Pancreas (tissue), 10 donors: Measurements from ENCODE around the gene ANKRD9. TPM values are rescaled to one million over a fixed set of nuclear protein-coding genes. Genes with fewer than 3 reads are reported as not detected.

Source experiments
- ATAC-seq, 4 donors: fragments of 200-7000 bp; cut with Tn5 transposase; one replicate each; pipeline versions ENCODE4 v1.8.0 to v1.9.1; 2020; ENCODE audit warnings: mild to moderate bottlenecking in 4 of 4, moderate library complexity in 4 of 4
- DNase-seq, 6 donors: peaks; one replicate each; pipeline ENCODE4 v3.0.0-alpha.2; 2020
- FAIRE-seq: peaks from 2 replicates; lab custom pipeline; 2012; peaks lifted over from hg19 to GRCh38; lab: Jason Lieb, UNC
- H3K27ac ChIP-seq, 4 donors: fragments of 200-600 bp; sonication (generic); 1 replicate in 3 of 4; 2 replicates in 1 of 4; pipeline versions ENCODE4 v1.5.0 to v1.8.0; 2020
- H3K27me3 ChIP-seq, 4 donors: fragments of 200-600 bp; one replicate each; pipeline ENCODE4 v1.8.0; 2021
- H3K36me3 ChIP-seq, 3 donors: fragments of 200-600 bp; sonication (generic) in 1 of 3; one replicate each; pipeline versions ENCODE4 v1.5.0 to v1.8.0; 2020 to 2021
- H3K4me1 ChIP-seq, 3 donors: fragments of 200-600 bp; one replicate each; pipeline ENCODE4 v1.8.0; 2021
- H3K4me3 ChIP-seq, 4 donors: fragments of 200-600 bp; sonication (generic) in 2 of 4; one replicate each; pipeline versions ENCODE4 v1.5.0 to v1.8.0; 2020 to 2021
- H3K9me3 ChIP-seq, 4 donors: fragments of 200-600 bp; one replicate each; pipeline ENCODE4 v1.8.0; 2021
- WGBS, 2 donors: extraction: QIAGEN DNeasy Blood & Tissue Kit; methylation state at CpG; one replicate each; pipeline ENCODE4 v1.1.7; 2013; 5-methylcytosine and 5-hydroxymethylcytosine counted together
- intact Hi-C, 3 donors: fragments of 100-400 bp; cut with DNase I; formaldehyde crosslinking; loops; one replicate each; pipeline versions ENCODE4 v1.11.1 to v1.14.2; 2022
- polyA plus RNA-seq, 2 donors: library from polyadenylated mRNA; stranded (reverse); fragments of 200-250 nt; gene quantifications; one replicate each; pipeline ENCODE4 v1.2.3, GENCODE V29; 2013
- total RNA-seq, 6 donors: library from RNA; stranded (reverse); fragmentation: NEBNext Ultra II Directional in 4 of 6; extraction: Animal tissue kit (Norgen Biotek cat#: 25700) in 4 of 6; gene quantifications; one replicate each; pipeline versions ENCODE4 v1.2.1 to v1.2.4, GENCODE V29; 2021 to 2023
- TF ChIP-seq, protein P1 (sequence below), 4 donors: fragments of 200-600 bp; sonication (generic) in 3 of 4; IDR thresholded peaks; one replicate each; pipeline versions ENCODE4 v1.5.0 to v1.8.0; 2021; ENCODE audit warnings: antibody characterized with exemption in 4 of 4
- donor health status: healthy with polysubstance abuse.
- donor health status: DM: no; HTN: no; CAD: no; lungs with moderate emphysema.
- donor health status: DM: no; HTN: no; CAD: no.
- donor health status: control.
- donor health status: control.
- donor health status: Bipolar disorder and iron deficiency.
- donor health status: DM: yes; HTN: yes; CAD: no.
- donor health status: DM: no; HTN: no; CAD: no.
- donor health status: DM: no; HTN: no; CAD: no.
- donor health status: DM: yes; HTN: yes; CAD: no.

Gene ANKRD9
- total and polyA plus RNA-seq, 8 donors, result 5.4 to 14.4 (median 8.5) TPM

GRCh38 chr14:102487204-102487577 is 22.4 kb downstream of the ANKRD9 start:
- H3K9me3 ChIP-seq, result no peaks in the 10 kb centered on the region
- H3K27me3 ChIP-seq, result no peaks in the 10 kb centered on the region
- TF ChIP-seq, protein P1, sequence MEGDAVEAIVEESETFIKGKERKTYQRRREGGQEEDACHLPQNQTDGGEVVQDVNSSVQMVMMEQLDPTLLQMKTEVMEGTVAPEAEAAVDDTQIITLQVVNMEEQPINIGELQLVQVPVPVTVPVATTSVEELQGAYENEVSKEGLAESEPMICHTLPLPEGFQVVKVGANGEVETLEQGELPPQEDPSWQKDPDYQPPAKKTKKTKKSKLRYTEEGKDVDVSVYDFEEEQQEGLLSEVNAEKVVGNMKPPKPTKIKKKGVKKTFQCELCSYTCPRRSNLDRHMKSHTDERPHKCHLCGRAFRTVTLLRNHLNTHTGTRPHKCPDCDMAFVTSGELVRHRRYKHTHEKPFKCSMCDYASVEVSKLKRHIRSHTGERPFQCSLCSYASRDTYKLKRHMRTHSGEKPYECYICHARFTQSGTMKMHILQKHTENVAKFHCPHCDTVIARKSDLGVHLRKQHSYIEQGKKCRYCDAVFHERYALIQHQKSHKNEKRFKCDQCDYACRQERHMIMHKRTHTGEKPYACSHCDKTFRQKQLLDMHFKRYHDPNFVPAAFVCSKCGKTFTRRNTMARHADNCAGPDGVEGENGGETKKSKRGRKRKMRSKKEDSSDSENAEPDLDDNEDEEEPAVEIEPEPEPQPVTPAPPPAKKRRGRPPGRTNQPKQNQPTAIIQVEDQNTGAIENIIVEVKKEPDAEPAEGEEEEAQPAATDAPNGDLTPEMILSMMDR (IDR thresholded peaks at IDR 0.05), result no peak
- no peak overlapping the region for H3K4me3 ChIP-seq
- WGBS, 2 donors, result 69 to 81% methylated on average over 7 of the region's 7 CpGs
- intact Hi-C loops, result no loop called here
- H3K27ac ChIP-seq, result no peak overlapping the region
- peak in 1 of 6 donors; percentile 2 for DNase-seq
- ATAC-seq, result no peak
- H3K4me1 ChIP-seq, result no peaks in the 10 kb centered on the region
- FAIRE-seq, result no peak
- no peaks in the 10 kb centered on the region for H3K36me3 ChIP-seq

DNA sequence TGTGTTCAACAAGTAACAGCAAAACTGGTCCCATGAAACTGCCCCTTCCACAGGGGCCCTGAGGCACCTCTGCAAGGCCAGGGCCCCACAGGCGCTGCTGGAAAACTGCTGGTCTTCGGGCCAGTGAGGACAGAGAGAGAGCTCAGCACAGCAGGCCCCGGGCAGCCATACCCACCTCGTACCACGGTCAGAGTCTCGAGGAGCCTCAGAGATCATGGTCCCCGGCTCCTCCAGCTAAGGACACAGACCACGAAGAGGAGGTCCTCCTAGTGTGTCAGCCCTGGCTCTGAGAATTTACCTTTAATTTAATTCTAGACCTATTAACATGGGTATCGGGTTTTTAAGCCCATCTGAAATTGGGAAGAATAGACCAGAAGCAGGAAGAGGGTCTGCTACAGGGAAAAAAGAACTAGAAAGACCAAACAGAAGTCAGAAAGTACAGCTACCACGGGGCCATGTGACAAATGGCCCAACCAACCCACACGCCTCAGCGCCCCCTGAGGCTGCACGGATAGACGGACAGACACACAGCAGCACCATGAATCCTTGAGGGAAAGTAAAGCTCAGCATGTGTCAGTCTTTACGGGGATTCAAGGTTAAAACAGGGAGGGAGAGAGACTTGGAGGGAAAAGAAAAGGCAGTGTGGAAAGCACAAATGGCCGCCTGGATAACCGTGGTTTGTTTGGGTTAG is 22.9 kb downstream of the ANKRD9 start:
- Histone ChIP-seq H3K27me3 (no peaks in the 10 kb centered on the region), H3K4me3 (no peak overlapping the region), H3K36me3 (no peaks in the 10 kb centered on the region), H3K27ac (no peak overlapping the region), H3K4me1 (no peaks in the 10 kb centered on the region), H3K9me3 (no peaks in the 10 kb centered on the region)
- TF ChIP-seq, protein P1 (IDR thresholded peaks at IDR 0.05), result no peak
- WGBS, 2 donors, result 80 to 85% methylated on average over 17 of the region's 17 CpGs
- DNase-seq (peak in 1 of 6 donors; percentile 39), FAIRE-seq (no peak), ATAC-seq (no peak)
- intact Hi-C loops, result no loop called here

DNA sequence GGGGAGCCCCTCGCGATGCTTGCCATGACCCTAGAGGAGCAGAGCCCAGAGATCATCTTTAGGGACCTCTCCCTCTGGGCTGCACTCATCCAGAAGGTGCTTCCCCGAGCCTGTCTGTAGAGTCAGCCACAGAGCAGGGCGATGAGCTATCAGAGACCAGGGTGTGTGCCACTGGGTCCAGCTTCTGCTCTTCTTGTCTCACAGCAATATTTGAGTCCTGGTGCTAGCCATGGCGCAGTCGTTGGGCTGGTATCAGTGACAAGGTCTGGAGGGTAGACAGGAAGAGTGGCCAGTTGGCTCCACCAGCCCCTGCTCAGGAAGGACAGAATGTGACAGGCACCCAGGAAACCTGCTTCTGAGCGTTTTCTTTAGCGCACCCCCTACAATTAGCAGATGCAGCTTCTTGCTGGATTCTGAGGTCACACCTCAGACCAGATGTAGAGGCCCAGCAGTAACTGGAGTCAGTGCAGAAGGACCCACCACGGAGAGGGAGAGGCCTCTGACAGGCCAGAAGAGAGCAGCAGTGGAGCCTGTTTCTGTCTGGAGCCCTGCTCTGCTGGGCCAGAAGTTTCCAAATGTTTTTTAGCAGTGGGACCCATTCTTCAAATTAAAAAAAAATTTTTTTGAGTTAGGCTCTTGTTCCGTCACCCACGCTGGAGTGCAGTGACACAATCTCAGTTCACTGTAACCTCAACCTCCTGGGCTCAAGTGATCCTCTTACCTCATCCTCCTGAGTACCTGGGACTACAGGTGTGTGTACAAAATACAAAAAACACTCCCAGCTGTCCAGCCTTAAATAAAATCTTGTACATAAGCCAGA is 23.7 kb downstream of the ANKRD9 start:
- Histone ChIP-seq H3K4me3 (no peak overlapping the region), H3K4me1 (no peaks in the 10 kb centered on the region), H3K27me3 (no peaks in the 10 kb centered on the region), H3K36me3 (no peaks in the 10 kb centered on the region), H3K9me3 (no peaks in the 10 kb centered on the region), H3K27ac (no peak overlapping the region)
- FAIRE-seq, result no peak
- peak in 2 of 6 donors; percentile 8 to 23 for DNase-seq
- intact Hi-C loops, result no loop called here
- TF ChIP-seq, protein P1 (IDR thresholded peaks at IDR 0.05), result no peak
- ATAC-seq, result no peak
- 90 to 96% methylated on average over 11 of the region's 11 CpGs for WGBS, 2 donors

DNA sequence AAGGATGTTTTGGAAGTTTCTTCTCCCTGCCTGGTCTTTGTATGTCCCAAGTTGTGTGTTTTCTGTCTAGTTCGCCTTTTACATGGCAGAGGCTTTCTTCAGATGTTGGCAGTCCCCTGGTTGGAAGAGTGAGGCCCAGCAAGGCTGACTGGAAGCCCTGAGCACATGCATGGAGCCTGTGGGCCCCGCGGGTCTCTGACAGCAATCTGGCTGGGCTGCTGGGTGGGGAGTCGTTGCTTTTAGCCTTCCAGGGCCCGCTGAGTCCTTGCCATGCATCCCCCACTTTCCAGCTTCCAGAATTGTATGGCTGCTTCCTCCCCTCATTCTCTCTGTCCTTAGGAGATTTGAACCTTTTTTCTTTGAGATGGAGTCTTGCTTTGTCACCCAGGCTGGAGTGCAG is 25.3 kb downstream of the ANKRD9 start:
- Histone ChIP-seq H3K27ac (no peak overlapping the region), H3K36me3 (no peaks in the 10 kb centered on the region), H3K27me3 (no peaks in the 10 kb centered on the region), H3K9me3 (no peaks in the 10 kb centered on the region), H3K4me3 (no peak overlapping the region), H3K4me1 (peaks cover 0 to 4% (median 0%) of the 10 kb centered on the region in 3 donors)
- peak in 1 of 6 donors; percentile 15 for DNase-seq
- TF ChIP-seq, protein P1 (IDR thresholded peaks at IDR 0.05), result no peak
- intact Hi-C loops, result no loop called here
- WGBS, 2 donors, result 88 to 95% methylated on average over 5 of the region's 5 CpGs
- no peak for FAIRE-seq
- ATAC-seq, result no peak
